Mucosa of descending colon (tissue), 3 donors: ENCODE data around the gene LRRN4. TPM values are rescaled to one million over a fixed set of nuclear protein-coding genes. Genes with fewer than 3 reads are reported as not detected.
"Not testable (repeated sequence)": the region's sequence is repeated elsewhere in the genome, so short reads cannot be mapped to it uniquely, and the experiment has no call there.

Experiments used
- ATAC-seq: fragments of 200-7000 bp; cut with Tn5 transposase; one replicate; pipeline ENCODE4 v1.9.1; 2020; ENCODE audit warnings: mild to moderate bottlenecking, moderate library complexity
- DNase-seq, 3 donors: peaks; one replicate each; pipeline ENCODE4 v3.0.0-alpha.2; 2020
- H3K36me3 ChIP-seq: fragments of 200-600 bp; one replicate; pipeline ENCODE4 v1.8.0; 2021; ENCODE audit warnings: low read depth, mild to moderate bottlenecking
- H3K4me1 ChIP-seq: fragments of 200-600 bp; one replicate; pipeline ENCODE4 v1.8.0; 2021; ENCODE audit warnings: low read depth, mild to moderate bottlenecking
- H3K4me3 ChIP-seq: fragments of 200-600 bp; one replicate; pipeline ENCODE4 v1.8.0; 2021; ENCODE audit warnings: mild to moderate bottlenecking
- H3K9me3 ChIP-seq: fragments of 200-600 bp; one replicate; pipeline ENCODE4 v1.8.0; 2021; ENCODE audit warnings: mild to moderate bottlenecking
- intact Hi-C, 2 donors: fragments of 100-400 bp; cut with DNase I in 1 of 2; cut with micrococcal nuclease in 1 of 2; formaldehyde crosslinking; loops; one replicate each; pipeline versions ENCODE4 v1.11.0 to v1.11.1; 2022; cut with DNase I, micrococcal nuclease
- total RNA-seq, 3 donors: library from RNA; stranded (reverse); fragmentation: NEBNext Ultra II Directional in 2 of 3; extraction: Animal tissue kit (Norgen Biotek cat#: 25700) in 2 of 3; gene quantifications; one replicate each; pipeline versions ENCODE4 v1.2.1 to v1.2.4, GENCODE V29; 2021 to 2023
- TF ChIP-seq, protein P1 (sequence below): fragments of 200-600 bp; IDR thresholded peaks from one replicate; pipeline ENCODE4 v1.8.0; 2022; ENCODE audit warnings: antibody characterized with exemption, mild to moderate bottlenecking
- donor health status: DM: no; HTN: no; CAD: no; lungs with moderate emphysema.
- donor health status: DM: no; HTN: no; CAD: no.
- donor health status: DM: no; HTN: yes; CAD: no.

Gene LRRN4
- total RNA-seq, 3 donors from 2014 or later = not detected

DNA sequence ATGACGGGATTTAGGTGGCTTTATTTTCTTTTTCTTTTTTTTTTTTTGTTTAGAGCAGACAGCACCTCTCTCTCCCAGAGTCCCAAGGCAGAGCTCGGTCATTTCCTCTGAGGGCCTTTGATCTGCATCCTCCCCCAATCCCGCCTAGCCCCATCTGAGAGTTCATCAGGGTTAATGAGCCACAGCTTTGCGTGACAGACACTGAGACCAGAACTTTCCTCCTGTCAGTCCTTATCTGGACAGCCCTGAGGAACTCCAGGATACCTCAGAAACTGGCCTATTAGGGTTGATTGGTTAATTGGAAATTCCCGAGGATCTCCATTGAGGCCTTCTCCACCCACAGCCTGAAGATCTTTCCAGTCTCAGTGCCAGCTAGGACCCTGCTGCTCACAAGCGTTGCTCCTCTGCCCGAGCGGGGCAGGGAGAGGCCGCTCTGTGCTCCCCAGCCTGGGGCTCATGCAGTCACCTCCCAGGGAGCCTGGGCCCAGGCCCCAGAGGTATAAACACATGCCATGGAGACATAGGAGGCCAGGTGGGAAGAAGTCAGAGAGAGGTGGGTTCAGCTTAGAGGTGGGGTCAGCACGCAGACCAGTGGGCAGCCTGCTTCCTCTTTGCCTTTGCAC is 1.4 kb upstream of the LRRN4 start:
- Histone ChIP-seq H3K9me3 (no peaks in the 10 kb centered on the region), H3K36me3 (no peaks in the 10 kb centered on the region), H3K4me3 (no peak overlapping the region), H3K4me1 (peaks cover 2% of the 10 kb centered on the region)
- intact Hi-C loops = no loop called here
- TF ChIP-seq, protein P1, sequence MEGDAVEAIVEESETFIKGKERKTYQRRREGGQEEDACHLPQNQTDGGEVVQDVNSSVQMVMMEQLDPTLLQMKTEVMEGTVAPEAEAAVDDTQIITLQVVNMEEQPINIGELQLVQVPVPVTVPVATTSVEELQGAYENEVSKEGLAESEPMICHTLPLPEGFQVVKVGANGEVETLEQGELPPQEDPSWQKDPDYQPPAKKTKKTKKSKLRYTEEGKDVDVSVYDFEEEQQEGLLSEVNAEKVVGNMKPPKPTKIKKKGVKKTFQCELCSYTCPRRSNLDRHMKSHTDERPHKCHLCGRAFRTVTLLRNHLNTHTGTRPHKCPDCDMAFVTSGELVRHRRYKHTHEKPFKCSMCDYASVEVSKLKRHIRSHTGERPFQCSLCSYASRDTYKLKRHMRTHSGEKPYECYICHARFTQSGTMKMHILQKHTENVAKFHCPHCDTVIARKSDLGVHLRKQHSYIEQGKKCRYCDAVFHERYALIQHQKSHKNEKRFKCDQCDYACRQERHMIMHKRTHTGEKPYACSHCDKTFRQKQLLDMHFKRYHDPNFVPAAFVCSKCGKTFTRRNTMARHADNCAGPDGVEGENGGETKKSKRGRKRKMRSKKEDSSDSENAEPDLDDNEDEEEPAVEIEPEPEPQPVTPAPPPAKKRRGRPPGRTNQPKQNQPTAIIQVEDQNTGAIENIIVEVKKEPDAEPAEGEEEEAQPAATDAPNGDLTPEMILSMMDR = no peak
- no peak for ATAC-seq
- no peak for DNase-seq

DNA sequence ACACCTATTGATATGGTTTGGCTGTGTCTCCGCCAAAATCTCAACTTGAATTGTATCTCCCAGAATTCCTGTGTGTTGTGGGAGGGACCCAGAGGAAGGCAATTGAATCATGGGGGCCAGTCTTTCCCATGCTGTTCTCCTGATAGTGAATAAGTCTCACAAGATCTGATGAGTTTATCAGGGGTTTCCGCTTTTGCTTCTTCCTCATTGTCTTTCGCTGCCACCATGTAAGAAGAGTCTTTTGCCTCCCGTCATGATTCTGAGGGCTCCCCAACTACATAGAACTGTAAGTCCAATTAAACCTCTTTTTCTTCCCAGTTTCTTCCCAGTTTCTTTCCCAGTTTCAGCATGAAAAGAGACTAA is 810 bp upstream of the LRRN4 start:
- H3K36me3 ChIP-seq, DNase-seq, intact Hi-C loops, ATAC-seq, H3K4me3 ChIP-seq, H3K9me3 ChIP-seq, H3K4me1 ChIP-seq: not testable (repeated sequence)

DNA sequence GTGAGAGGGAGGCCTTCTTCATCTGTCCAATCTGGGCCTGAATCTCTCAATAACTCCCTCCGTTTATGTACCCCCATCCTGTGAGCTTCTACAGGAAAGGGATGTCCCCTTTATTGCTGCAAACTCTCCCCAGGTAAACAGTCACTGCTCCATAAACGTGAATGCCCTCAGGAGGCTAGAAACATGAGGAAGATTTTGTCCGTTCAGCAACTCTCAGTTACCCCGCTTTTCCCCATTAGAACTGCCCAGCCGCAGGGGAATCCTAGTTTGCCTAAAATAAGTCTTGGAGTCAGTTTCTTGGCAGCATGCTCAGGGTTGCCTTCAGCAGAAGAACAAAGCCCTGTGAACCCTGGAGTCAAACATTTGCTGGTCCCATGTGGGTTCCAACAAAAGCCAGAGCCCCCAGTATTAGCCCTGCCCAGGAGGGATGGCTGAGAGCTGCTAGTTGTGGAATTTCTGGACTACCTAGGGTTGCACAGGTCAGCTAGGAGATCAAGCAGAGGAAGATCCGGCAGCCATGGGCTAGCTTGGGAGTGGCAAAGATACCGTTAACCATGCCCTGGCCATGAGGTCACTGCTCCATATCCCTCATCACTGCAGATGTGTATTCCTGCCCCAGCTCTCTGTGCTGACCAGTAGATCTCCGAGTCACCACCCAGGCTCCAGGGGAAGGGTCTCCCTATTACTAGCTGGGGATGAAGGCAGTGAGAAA is 640 bp downstream of the LRRN4 start:
- no peak for ATAC-seq
- TF ChIP-seq, protein P1 = no peak
- DNase-seq = no peak
- Histone ChIP-seq H3K4me1 (peaks cover 2% of the 10 kb centered on the region), H3K9me3 (no peaks in the 10 kb centered on the region), H3K4me3 (no peak overlapping the region), H3K36me3 (no peaks in the 10 kb centered on the region)
- intact Hi-C loops = no loop called here

DNA sequence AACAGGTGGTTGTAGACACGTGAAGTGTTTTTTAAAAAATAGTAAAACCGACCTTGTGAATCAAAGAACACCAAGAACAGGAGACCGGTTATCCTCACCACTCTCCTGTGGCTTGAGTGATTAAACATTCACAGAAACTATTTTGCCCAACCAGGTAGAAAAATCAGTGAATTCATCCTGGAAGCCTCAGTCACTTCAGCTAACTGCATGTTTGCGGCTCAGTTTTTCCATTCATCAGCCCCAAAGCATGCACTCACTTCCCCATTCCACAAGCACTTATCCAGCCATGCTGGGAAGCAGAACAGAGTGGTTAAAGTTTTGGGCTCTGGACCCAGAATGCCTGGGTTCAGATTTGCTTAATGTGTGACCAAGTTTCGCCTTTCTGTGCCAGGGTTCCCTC is 2.4 kb downstream of the LRRN4 start:
- no peaks in the 10 kb centered on the region for H3K9me3 ChIP-seq
- no peak for DNase-seq
- H3K4me1 ChIP-seq = peaks cover 2% of the 10 kb centered on the region
- ATAC-seq = no peak
- TF ChIP-seq, protein P1 = no peak
- intact Hi-C loops = no loop called here
- no peaks in the 10 kb centered on the region for H3K36me3 ChIP-seq
- H3K4me3 ChIP-seq = no peak overlapping the region

DNA sequence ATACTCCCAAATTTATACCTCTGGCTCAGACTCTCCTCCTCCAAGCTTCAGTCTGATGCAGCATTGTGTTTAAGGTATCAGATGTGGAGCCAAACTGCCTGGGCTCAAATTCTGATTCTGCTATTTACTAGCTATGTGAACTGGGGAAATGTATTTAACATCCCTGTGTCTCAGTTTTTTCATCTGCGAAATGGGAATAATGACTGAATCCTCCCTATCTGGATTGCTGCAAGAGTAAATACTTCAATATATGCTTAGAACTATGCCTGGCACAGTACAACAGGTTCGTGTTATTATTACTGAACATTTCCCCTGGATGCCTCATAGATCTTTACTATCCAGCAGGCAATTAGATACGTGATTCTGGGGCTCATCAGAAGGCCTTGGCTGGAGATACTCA is 5.5 kb downstream of the LRRN4 start:
- ATAC-seq = no peak
- no peak for DNase-seq
- intact Hi-C loops = no loop called here

DNA sequence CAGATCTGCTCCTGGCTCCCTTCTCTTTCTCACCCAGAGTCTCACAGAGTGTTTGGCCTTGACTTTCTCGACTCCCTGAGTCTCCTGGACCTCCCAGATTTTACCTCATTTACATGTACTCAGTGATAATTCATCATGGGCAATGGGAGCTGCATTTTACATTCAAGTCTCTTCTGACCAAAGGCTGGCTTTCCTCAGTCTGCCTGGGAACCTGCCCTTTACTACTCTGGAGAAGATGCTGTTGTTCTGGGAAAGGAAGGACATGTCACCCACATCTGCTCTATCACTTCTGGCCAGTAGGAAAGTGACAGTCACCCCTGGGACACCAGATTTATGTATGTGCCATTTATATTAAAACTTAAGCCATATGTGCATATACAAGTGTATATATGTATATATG is 7.4 kb downstream of the LRRN4 start:
- no peak overlapping the region for H3K4me3 ChIP-seq
- DNase-seq = no peak
- intact Hi-C loops = no loop called here
- no peaks in the 10 kb centered on the region for H3K36me3 ChIP-seq
- ATAC-seq = no peak
- TF ChIP-seq, protein P1 = no peak
- H3K9me3 ChIP-seq = no peaks in the 10 kb centered on the region
- no peaks in the 10 kb centered on the region for H3K4me1 ChIP-seq

More for the DNA sequence above, 5.5 kb downstream of the LRRN4 start:
- peaks cover 2% of the 10 kb centered on the region for H3K4me1 ChIP-seq
- H3K4me3 ChIP-seq = no peak overlapping the region
- H3K9me3 ChIP-seq = no peaks in the 10 kb centered on the region
- no peaks in the 10 kb centered on the region for H3K36me3 ChIP-seq
- TF ChIP-seq, protein P1 = no peak
